CD4-positive, alpha-beta T cell treated with Interleukin-15 for 4 hours (primary cell): ENCODE data around the gene STYXL2.

Experiments used
- DNase-seq: peaks from one replicate; pipeline ENCODE4 v3.0.0-alpha.2; 2020; ENCODE audit warnings: low spot score

STYXL2 gene

DNA sequence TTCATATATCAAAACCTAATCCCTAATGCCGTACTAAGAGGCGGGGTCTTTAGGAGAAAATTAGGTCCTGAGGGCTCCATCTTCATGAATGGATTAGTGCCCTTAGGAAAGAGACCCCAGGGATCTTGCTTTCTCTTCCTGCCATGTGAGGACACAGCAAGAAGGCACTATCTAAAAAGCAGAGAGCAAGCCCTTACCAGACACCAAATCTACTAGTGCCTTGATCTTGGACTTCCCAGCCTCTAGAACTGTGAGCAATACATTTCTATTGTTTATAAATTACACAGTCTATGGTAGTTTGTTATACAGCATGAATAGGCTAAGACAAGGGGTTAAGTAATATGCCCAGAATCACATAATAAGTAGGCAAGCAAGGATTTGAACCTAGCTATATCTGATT is 42.9 kb downstream of the STYXL2 start:
- no peak for DNase-seq

DNA sequence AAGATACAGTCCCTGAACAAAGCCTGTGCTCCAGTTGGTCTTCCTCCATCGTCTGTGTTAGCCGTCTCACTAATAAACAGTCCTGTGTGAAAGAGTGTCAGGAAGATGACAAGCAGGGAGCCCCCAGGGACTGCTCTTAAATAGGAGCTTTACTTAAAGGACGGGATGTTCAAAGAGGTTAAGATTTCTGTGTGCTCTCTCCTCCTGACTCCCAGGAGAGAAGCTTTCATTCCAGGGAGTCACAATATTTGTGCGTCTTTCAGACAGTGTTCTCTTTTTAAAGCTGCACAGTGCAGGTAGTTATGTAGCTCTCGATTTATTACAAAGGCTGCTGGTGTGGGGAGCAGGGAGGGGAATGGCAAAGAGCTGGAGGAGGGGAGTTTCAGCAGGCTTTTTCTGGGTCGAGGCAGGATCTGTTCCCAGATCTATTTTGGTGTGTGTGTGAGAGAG is 43.5 kb downstream of the STYXL2 start:
- DNase-seq, result no peak

DNA sequence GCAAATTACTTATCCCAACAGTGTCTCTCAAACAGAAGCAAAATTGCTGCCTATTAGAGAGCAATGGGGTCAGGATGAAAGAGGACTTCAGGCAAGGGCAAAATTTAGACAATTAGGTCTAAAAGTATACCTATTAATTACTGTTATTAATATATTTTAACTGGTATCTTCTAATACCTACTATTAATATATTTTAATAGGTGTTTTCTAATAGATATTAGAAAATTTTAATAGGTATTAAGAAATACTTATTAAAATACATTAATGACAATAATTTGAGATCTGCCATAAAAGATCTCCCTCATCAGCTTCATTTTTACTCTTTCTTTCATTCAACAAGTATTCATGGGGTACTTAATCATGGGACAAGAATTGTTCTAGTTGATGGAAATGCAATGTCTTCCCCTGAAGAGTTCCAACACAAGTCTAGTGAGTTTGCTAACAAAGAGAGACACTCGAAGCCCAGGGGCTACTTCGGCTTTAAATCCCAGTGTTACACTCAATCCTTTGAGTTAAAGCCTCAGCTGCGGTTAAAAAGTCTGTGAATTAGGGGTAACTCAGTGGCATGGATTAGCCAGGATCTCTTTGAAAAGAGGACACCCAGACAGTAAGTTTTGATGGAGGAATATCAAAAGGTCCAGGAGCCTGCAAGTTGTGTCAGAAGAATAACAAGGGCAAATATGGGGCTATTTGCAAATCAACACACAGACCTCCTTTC is 44.1 kb downstream of the STYXL2 start:
- no peak for DNase-seq

GRCh38 chr1:167138703-167139102 is 44.8 kb downstream of the STYXL2 start:
- DNase-seq, result no peak

DNA sequence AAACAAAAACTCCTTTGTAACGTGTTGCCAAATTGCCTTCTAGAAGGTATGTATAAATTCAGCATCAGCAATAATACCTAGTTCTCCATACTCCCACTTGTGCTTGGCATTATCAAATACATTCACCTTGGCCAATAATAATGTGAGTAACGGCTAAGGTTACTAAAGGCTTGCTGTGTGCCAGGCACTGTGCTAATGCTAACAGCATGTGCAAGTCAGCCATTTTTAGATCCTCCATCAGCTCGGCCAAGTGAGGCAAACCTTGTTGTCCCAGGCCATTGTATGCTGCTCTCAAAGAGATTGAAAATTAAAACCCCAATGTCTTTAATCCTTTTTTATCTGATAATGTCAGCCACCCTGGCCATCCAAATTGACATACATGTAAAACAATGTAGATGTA is 48.1 kb downstream of the STYXL2 start:
- DNase-seq, result no peak
